OCI-LY7 (cell line): ENCODE results near the gene GRXCR1. TPM values are rescaled to one million over a fixed set of nuclear protein-coding genes. Genes with fewer than 3 reads are reported as not detected.

Source experiments
- BruUV-seq: library from RNA; stranded (reverse); fragments of 400-500 nt; replicated peaks from 2 replicates; lab custom pipeline; 2021; lab: Mats Ljungman, UMichigan
- CTCF ChIA-PET: fragments of 300-600 bp; sonication (Branson Sonifier 250); formaldehyde crosslinking; loops from one replicate; lab custom pipeline; 2022; ENCODE audit warnings: antibody characterized with exemption; ENCODE audit not compliant: unreplicated experiment; lab: Charles Lee
- POLR2A ChIA-PET: fragments of 300-600 bp; sonication (Branson Sonifier 250); formaldehyde crosslinking; loops from one replicate; lab custom pipeline; 2022; ENCODE audit warnings: antibody characterized with exemption; lab: Charles Lee
- DNase-seq: peaks from one replicate; pipeline ENCODE4 v3.0.0-alpha.2; 2015; ENCODE audit warnings: low spot score
- H2AFZ ChIP-seq: fragments of 200-600 bp; sonication (generic), shearing (Covaris generic); 2 replicates; pipeline ENCODE4 v1.6.1; 2014; ENCODE audit warnings: mild to moderate bottlenecking, antibody characterized with exemption, low read length, moderate library complexity
- H3K27ac ChIP-seq: fragments of 200-600 bp; sonication (generic); 2 replicates; pipeline ENCODE4 v1.5.1; 2014; ENCODE audit warnings: mixed run types, low read depth, mild to moderate bottlenecking, moderate library complexity, low read length, inconsistent platforms; ENCODE audit not compliant: poor library complexity, severe bottlenecking
- H3K36me3 ChIP-seq: fragments of 200-600 bp; sonication (generic); 2 replicates; pipeline ENCODE4 v1.6.1; 2014; ENCODE audit warnings: mild to moderate bottlenecking, antibody characterized with exemption, low read length, moderate library complexity, mixed read lengths; ENCODE audit not compliant: insufficient read depth
- H3K4me1 ChIP-seq: fragments of 200-600 bp; sonication (generic); 2 replicates; pipeline ENCODE4 v1.5.1; 2014; ENCODE audit warnings: mild to moderate bottlenecking, low read length; ENCODE audit not compliant: insufficient read depth, poor library complexity, severe bottlenecking
- H3K4me2 ChIP-seq: fragments of 200-600 bp; sonication (generic); 2 replicates; pipeline ENCODE4 v1.6.1; 2014; ENCODE audit warnings: mild to moderate bottlenecking, low read length
- H3K4me3 ChIP-seq: fragments of 200-600 bp; sonication (generic); 2 replicates; pipeline ENCODE4 v1.5.1; 2014; ENCODE audit warnings: mild to moderate bottlenecking, low read depth, low read length; ENCODE audit not compliant: poor library complexity, severe bottlenecking
- H3K79me2 ChIP-seq: fragments of 200-600 bp; sonication (generic); 2 replicates; pipeline ENCODE4 v1.6.1; 2016; ENCODE audit warnings: low read depth, mild to moderate bottlenecking, low read length, moderate library complexity, mixed read lengths; ENCODE audit not compliant: insufficient read depth
- H3K9me2 ChIP-seq: fragments of 200-600 bp; sonication (generic); 2 replicates; pipeline ENCODE4 v1.6.1; 2016; ENCODE audit warnings: mild to moderate bottlenecking, low read length, mixed read lengths; ENCODE audit not compliant: insufficient read depth
- H3K9me3 ChIP-seq: fragments of 200-600 bp; sonication (generic); 2 replicates; pipeline ENCODE4 v1.6.1; 2014; ENCODE audit warnings: mild to moderate bottlenecking, mixed run types, low read length, mixed read lengths
- H4K20me1 ChIP-seq: fragments of 200-600 bp; sonication (generic); 2 replicates; pipeline ENCODE4 v1.6.1; 2014; ENCODE audit warnings: mild to moderate bottlenecking, antibody characterized with exemption, low read length, moderate library complexity, mixed read lengths; ENCODE audit not compliant: insufficient read depth
- EZH2phosphoT487 ChIP-seq: fragments of 200-600 bp; sonication (generic); IDR thresholded peaks from 2 replicates; pipeline ENCODE4 v1.6.1; 2018; ENCODE audit warnings: low read depth, borderline replicate concordance, mild to moderate bottlenecking, mixed run types, antibody characterized with exemption, low read length, moderate library complexity, mixed read lengths
- intact Hi-C: fragments of 100-400 bp; cut with micrococcal nuclease; formaldehyde crosslinking; loops from one replicate; pipeline ENCODE4 v1.10.0; 2022; ENCODE audit not compliant: unreplicated experiment
- total RNA-seq, 2 experiments: library from RNA; depleted of rRNA in 1 of 2; stranded (reverse); fragments of >200 nt in 1 of 2; shearing (Covaris generic) in 1 of 2; gene quantifications; 2 replicates each; pipeline ENCODE4 v1.2.3, GENCODE V29; 2014 to 2022
- TF ChIP-seq, protein P1 (sequence below): fragments of 200-600 bp; sonication (generic); conservative IDR thresholded peaks from 2 replicates; pipeline ENCODE4 v1.5.1; 2014; ENCODE audit warnings: mild to moderate bottlenecking, antibody characterized with exemption, low read length, moderate library complexity, mixed read lengths

Gene GRXCR1
- total RNA-seq, 2 experiments from 2014 or later: not detected

DNA sequence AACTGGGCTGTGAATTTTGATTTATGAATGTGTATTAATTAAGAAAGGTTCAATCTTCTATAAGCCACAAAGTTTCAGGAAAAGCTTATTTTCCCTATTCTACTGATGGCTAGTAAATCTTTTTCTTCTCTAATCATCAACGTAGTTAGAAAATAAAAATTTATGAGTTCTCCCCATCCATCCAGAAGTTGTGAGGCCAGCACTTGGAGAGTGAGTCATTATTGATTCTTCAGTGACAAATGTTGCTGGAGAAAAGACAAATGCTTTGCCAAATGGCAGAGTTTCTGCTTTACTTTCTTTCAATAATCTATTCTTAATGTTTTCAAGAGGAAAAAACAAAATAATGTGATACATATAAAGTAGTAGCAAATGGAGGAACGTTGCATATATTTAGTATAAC is 11.3 kb upstream of the GRXCR1 start:
- Histone ChIP-seq H3K9me2 (no peaks in the 10 kb centered on the region), H3K27ac (no peak overlapping the region)

DNA sequence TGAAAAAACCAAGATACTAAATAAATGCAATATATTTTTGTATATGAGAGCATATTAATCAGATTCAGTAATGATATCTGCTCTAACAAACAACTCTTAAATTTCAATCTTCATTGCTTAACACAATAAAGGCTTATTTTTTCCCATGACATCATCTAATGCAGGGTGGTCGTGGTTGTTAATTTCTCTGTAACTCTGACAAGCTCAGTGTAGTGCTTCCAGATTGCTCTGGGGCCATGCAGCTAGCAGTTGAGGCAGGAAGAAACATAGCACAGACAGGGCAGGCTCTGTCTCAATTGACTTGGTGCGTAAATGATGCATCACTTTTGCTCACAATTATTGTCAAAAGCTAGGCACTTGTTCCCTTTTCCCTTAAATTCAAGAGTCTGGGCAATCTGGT is 869 bp upstream of the GRXCR1 start:
- no peak overlapping the region for H3K4me3 ChIP-seq
- no peak overlapping the region for H3K4me2 ChIP-seq
- DNase-seq: no peak
- no peak overlapping the region for H3K27ac ChIP-seq
- H3K9me2 ChIP-seq: no peaks in the 10 kb centered on the region
- no peaks in the 10 kb centered on the region for H3K9me3 ChIP-seq
- no peaks in the 10 kb centered on the region for H3K36me3 ChIP-seq
- H2AFZ ChIP-seq: no peak overlapping the region
- CTCF ChIA-PET: no interaction called here
- H3K79me2 ChIP-seq: no peaks in the 10 kb centered on the region
- intact Hi-C loops: no loop called here
- TF ChIP-seq, protein P1, sequence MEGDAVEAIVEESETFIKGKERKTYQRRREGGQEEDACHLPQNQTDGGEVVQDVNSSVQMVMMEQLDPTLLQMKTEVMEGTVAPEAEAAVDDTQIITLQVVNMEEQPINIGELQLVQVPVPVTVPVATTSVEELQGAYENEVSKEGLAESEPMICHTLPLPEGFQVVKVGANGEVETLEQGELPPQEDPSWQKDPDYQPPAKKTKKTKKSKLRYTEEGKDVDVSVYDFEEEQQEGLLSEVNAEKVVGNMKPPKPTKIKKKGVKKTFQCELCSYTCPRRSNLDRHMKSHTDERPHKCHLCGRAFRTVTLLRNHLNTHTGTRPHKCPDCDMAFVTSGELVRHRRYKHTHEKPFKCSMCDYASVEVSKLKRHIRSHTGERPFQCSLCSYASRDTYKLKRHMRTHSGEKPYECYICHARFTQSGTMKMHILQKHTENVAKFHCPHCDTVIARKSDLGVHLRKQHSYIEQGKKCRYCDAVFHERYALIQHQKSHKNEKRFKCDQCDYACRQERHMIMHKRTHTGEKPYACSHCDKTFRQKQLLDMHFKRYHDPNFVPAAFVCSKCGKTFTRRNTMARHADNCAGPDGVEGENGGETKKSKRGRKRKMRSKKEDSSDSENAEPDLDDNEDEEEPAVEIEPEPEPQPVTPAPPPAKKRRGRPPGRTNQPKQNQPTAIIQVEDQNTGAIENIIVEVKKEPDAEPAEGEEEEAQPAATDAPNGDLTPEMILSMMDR: no peak
- TF ChIP-seq EZH2phosphoT487: no peak
- POLR2A ChIA-PET: interaction anchor here (1.0 kb wide), 1 partner anchor 8 kb away, joined by 3 read pairs; no protein-coding TSS in a partner anchor
- H4K20me1 ChIP-seq: no peaks in the 10 kb centered on the region
- no TSS peak for BruUV-seq
- no peaks in the 10 kb centered on the region for H3K4me1 ChIP-seq

More for the DNA sequence above, 11.3 kb upstream of the GRXCR1 start:
- H3K4me2 ChIP-seq: no peak overlapping the region
- intact Hi-C loops: no loop called here
- BruUV-seq: no TSS peak
- POLR2A ChIA-PET: no interaction called here
- no peaks in the 10 kb centered on the region for H3K79me2 ChIP-seq
- no peak overlapping the region for H3K4me3 ChIP-seq
- DNase-seq: no peak
- no peaks in the 10 kb centered on the region for H4K20me1 ChIP-seq
- CTCF ChIA-PET: no interaction called here
- no peaks in the 10 kb centered on the region for H3K4me1 ChIP-seq
- H3K36me3 ChIP-seq: no peaks in the 10 kb centered on the region
- H2AFZ ChIP-seq: no peak overlapping the region
- no peak for TF ChIP-seq EZH2phosphoT487
- TF ChIP-seq, protein P1: no peak
- H3K9me3 ChIP-seq: no peaks in the 10 kb centered on the region

DNA sequence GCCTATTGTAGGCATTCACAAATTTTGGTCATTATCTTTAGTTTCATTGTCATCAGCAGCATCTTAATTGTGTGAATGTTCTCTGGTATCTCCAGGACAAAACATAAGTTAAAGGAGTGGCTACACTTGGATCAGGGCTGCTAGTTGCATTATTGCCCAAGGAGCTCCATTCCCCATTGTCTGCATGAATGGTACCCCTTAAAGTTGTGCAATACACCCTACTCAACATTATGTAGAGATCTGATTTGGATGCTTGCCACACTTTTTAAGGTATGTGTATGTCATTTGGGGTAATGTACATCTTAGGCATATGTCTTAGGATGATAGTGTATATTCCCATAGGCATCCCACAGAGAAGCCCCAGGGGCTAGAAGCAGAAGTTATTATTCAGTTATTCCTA is 2.9 kb downstream of the GRXCR1 start:
- CTCF ChIA-PET: no interaction called here
- POLR2A ChIA-PET: no interaction called here
- Histone ChIP-seq H3K4me3 (no peak overlapping the region), H3K27ac (no peak overlapping the region), H2AFZ (no peak overlapping the region), H3K79me2 (no peaks in the 10 kb centered on the region), H3K9me2 (no peaks in the 10 kb centered on the region), H3K4me2 (no peak overlapping the region), H4K20me1 (no peaks in the 10 kb centered on the region), H3K36me3 (no peaks in the 10 kb centered on the region), H3K9me3 (no peaks in the 10 kb centered on the region), H3K4me1 (no peaks in the 10 kb centered on the region)
- intact Hi-C loops: no loop called here
- no peak for TF ChIP-seq EZH2phosphoT487
- TF ChIP-seq, protein P1: no peak
- DNase-seq: no peak
- no TSS peak for BruUV-seq
